ENCODE data around the gene GMFB.

GRCh38 chr14:54478636-54479215 is 10.1 kb downstream of the GMFB start:
- TF ChIP-seq CTCF (IDR thresholded peaks at IDR 0.05; ENCODE audit: poor library complexity) (no peak), EZH2 (IDR thresholded peaks at IDR 0.05; ENCODE audit: borderline replicate concordance) (no peak), EZH2phosphoT487 (IDR thresholded peaks at IDR 0.05; ENCODE audit: low read depth, severe bottlenecking, unreplicated experiment) (no peak)

All from hepatocyte (in vitro differentiated cells).